Colonic mucosa (tissue), 4 donors: ENCODE data around the gene PNRC2. TPM values are rescaled to one million over a fixed set of nuclear protein-coding genes. Genes with fewer than 3 reads are reported as not detected.
A peak's percentile ranks its signal among the peaks of the same experiment; 100 is the strongest.

Source experiments
- DNase-seq: peaks from one replicate; pipeline ENCODE4 v3.0.0-alpha.2; 2020
- H3K27ac ChIP-seq: fragments of 200-600 bp; one replicate; pipeline ENCODE4 v1.8.0; 2021
- H3K27me3 ChIP-seq: fragments of 200-600 bp; one replicate; pipeline ENCODE4 v1.8.0; 2021
- H3K36me3 ChIP-seq: fragments of 200-600 bp; one replicate; pipeline ENCODE4 v1.8.0; 2021
- H3K4me1 ChIP-seq: fragments of 200-600 bp; one replicate; pipeline ENCODE4 v1.8.0; 2021; ENCODE audit warnings: mild to moderate bottlenecking
- H3K4me3 ChIP-seq: fragments of 200-600 bp; one replicate; pipeline ENCODE4 v1.8.0; 2021
- H3K9ac ChIP-seq, 2 donors: one replicate each; pipeline ENCODE4 v1.7.0; 2013; ENCODE audit warnings: control low read depth in 2 of 2, low read depth in 2 of 2, low read length in 2 of 2
- H3K9me3 ChIP-seq: fragments of 200-600 bp; one replicate; pipeline ENCODE4 v1.8.0; 2021
- CTCF ChIP-seq: fragments of 200-600 bp; IDR thresholded peaks from one replicate; pipeline ENCODE4 v1.8.0; 2022; ENCODE audit warnings: antibody characterized with exemption, mild to moderate bottlenecking
- intact Hi-C: fragments of 100-400 bp; cut with DNase I; formaldehyde crosslinking; loops from one replicate; pipeline ENCODE4 v1.14.1; 2022
- total RNA-seq, 2 donors: library from RNA; stranded (reverse); fragmentation: NEBNext Ultra II Directional in 1 of 2; extraction: Animal tissue kit (Norgen Biotek cat#: 25700) in 1 of 2; gene quantifications; one replicate each; pipeline ENCODE4 v1.2.1, GENCODE V29; 2021
- donor health status: healthy.
- donor health status: DM: no; HTN: no; CAD: no.
- donor health status: DM: no; HTN: no; CAD: no.

The PNRC2 gene
- total RNA-seq, 2 donors from 2014 or later: 152 to 170 TPM

DNA sequence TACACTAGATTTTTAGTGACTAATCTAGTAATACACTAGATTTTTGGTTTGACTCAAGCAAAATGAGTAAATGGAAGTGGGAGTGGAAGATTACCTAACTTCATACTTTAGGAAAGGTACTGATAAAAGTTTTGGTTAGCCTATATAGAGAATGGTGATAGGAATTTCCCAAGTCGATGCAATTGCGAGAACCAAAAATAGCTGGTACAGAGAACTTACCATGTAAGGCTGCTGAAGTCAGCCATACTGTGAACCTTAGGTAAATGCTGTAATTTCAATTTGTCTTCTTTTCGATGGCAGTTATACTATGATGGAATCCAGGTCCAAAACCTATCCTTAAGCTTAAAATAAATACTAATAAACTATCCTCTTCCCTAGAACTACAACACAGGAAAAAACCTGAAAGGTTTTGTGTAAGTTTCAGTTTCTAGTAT lies 4.6 kb downstream of the PNRC2 start:
- peaks cover 3% of the 10 kb centered on the region for H3K4me1 ChIP-seq
- no peaks in the 10 kb centered on the region for H3K36me3 ChIP-seq
- no peak for TF ChIP-seq CTCF
- H3K9me3 ChIP-seq: no peaks in the 10 kb centered on the region
- H3K9ac ChIP-seq: no peak overlapping the region
- intact Hi-C loops: no loop called here
- DNase-seq: no peak
- H3K27me3 ChIP-seq: no peaks in the 10 kb centered on the region
- peak overlapping the region; percentile 45 for H3K27ac ChIP-seq
- H3K4me3 ChIP-seq: no peak overlapping the region

DNA sequence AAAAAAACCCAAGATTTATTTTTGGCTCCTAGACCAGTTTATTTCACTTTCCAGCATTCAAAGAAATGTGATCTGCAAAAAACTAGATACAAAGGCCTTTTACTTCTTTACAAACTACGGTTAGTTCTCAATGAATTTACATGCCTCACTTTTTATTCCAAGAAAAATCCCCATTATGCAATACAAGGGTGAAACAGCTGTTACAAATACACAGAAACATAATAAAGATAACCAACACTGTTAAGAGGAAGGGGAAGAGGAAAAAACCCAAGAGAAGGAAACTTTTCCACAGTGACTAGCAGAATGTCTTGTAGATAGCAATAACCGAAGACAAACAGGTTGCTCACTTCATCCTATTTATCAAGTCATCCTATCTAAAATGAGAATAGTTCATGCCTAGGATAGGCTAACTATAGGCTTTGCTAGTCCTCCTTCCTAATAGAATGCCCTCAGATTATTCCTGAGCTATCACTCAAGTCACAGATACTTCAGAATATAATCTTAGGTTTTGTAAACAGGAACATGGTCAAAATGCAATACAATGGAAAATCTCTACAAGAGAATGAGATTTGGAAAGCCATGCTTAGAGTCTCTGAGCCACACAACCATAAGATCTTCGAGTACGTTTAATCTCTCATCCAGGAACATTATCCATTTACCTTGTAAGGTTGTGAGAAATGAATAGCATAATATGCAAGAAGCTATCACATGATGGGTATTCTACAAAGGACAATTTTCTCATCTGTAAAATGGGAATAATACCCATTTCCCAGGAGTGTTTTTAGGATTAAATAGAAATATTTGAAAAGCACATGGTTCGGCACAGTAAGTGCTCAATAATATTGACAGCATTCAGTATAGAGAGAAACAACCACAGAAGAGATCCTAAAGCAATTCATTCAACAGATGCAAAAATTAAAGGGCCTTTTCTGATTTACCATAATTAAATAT lies 5.4 kb downstream of the PNRC2 start:
- intact Hi-C loops: no loop called here

GRCh38 chr1:23966973-23967493 lies 7.4 kb downstream of the PNRC2 start:
- Histone ChIP-seq H3K36me3 (no peaks in the 10 kb centered on the region), H3K9me3 (no peaks in the 10 kb centered on the region), H3K4me1 (peaks cover 3% of the 10 kb centered on the region), H3K27me3 (no peaks in the 10 kb centered on the region), H3K27ac (no peak overlapping the region), H3K4me3 (no peak overlapping the region), H3K9ac (no peak overlapping the region)
- DNase-seq: no peak
- TF ChIP-seq CTCF: no peak
- intact Hi-C loops: no loop called here

More for the DNA sequence above, 5.4 kb downstream of the PNRC2 start:
- no peak for DNase-seq
- no peaks in the 10 kb centered on the region for H3K27me3 ChIP-seq
- H3K4me3 ChIP-seq: no peak overlapping the region
- H3K9me3 ChIP-seq: no peaks in the 10 kb centered on the region
- no peak for TF ChIP-seq CTCF
- no peaks in the 10 kb centered on the region for H3K36me3 ChIP-seq
- H3K4me1 ChIP-seq: peaks cover 3% of the 10 kb centered on the region
- peak overlapping the region; percentile 45 for H3K27ac ChIP-seq
- no peak overlapping the region for H3K9ac ChIP-seq

DNA sequence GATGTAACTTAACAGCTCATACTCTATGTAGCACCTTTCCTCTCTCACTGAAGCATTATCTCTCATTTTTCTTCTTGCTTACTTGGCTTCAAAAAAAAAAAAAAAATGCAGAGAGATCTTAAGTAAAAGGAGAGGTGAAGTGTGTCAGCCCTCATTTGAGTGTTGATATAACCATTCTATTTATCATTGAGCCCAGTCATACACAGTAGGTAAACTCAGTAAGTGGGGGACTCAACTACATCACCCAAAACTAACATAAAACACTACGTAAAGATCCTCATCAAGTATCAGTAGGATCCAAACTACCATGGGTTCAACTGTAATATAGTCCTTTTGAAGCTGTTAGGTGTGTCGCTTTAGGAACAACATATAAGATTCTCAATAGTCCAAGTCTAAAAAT lies 8.2 kb downstream of the PNRC2 start:
- no peaks in the 10 kb centered on the region for H3K9me3 ChIP-seq
- no peak for DNase-seq
- H3K4me1 ChIP-seq: peaks cover 3% of the 10 kb centered on the region
- no peak overlapping the region for H3K9ac ChIP-seq
- no peaks in the 10 kb centered on the region for H3K36me3 ChIP-seq
- intact Hi-C loops: no loop called here
- H3K27me3 ChIP-seq: no peaks in the 10 kb centered on the region
- no peak overlapping the region for H3K4me3 ChIP-seq
- TF ChIP-seq CTCF: no peak
- H3K27ac ChIP-seq: no peak overlapping the region

- H3K36me3 ChIP-seq: no peaks in the 10 kb centered on the region
- peaks cover 6% of the 10 kb centered on the region for H3K4me1 ChIP-seq
- intact Hi-C loops: no loop called here
- DNase-seq: no peak
- H3K27ac ChIP-seq: no peak overlapping the region
- TF ChIP-seq CTCF: no peak
- no peaks in the 10 kb centered on the region for H3K9me3 ChIP-seq
- H3K9ac ChIP-seq: no peak overlapping the region
- no peak overlapping the region for H3K4me3 ChIP-seq
- H3K27me3 ChIP-seq: no peaks in the 10 kb centered on the region
Measured at GRCh38 chr1:23977187-23977853, 17.7 kb downstream of the PNRC2 start.
